ENCODE data around the gene ASB2.

Gene ASB2

DNA sequence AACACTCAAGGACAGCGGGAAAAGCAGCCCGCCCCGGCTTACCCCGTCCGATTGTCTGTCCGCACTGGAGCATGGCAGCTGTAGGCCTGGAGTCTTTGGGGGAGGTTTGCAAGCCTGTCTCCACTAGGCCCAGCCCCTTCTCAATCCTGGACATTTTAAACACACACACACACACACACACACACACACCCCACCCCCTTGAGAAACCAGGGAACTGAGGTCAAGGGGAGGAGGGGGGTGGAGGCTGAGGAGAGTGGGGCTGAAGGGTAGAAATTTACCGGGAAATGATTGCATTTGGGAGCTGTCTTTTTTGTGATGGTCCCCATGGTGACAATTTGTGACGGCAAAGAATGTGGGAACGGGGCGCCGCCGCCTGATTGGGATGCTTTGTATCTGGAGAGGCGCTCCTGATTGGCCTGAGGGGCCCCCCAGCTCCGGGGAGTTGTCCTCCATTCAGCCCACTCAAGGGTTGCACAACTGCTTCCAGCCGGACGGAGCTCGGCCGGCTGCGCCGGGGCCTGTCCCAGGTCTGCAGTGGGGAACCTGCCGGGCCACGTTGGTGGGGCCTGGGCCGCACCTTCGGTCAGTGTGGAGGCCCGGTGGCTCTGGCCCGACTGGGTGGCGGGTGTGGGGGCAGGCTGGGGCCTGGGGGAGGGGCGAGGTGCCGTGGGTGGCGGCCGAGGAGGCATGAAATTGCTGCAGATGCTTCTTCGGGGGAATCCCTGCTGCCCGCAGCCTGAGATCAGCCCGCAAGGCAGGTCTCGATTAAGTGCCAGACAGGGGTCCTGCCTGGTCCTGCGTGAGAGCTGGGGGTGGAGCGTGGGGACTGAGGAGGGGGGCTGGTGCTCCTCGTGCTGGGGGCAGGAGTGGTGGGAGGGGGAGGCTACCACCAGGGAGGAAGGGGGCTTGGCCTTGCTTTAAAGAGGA, 49.2 kb downstream of the ASB2 start, which contains the start of gene FAM181A:
Gene FAM181A, plus strand, starts transcription at position 472 of the 927 bp plus-strand sequence. CDS start 942 bp downstream, outside the sequence.
- no peaks in the 10 kb centered on the region for H3K4me1 ChIP-seq
- no peak for TF ChIP-seq CTCF (IDR thresholded peaks at IDR 0.05; ENCODE audit: low read depth, low read length)
- H3K4me3 ChIP-seq (ENCODE audit: low read depth, low read length) = no peak within 1 kb of the TSS
- no peaks in the 10 kb centered on the region for H3K27me3 ChIP-seq
- H3K9me3 ChIP-seq = no peaks in the 10 kb centered on the region
- DNase-seq = no peak
- H3K36me3 ChIP-seq = no peaks in the 10 kb centered on the region

DNA sequence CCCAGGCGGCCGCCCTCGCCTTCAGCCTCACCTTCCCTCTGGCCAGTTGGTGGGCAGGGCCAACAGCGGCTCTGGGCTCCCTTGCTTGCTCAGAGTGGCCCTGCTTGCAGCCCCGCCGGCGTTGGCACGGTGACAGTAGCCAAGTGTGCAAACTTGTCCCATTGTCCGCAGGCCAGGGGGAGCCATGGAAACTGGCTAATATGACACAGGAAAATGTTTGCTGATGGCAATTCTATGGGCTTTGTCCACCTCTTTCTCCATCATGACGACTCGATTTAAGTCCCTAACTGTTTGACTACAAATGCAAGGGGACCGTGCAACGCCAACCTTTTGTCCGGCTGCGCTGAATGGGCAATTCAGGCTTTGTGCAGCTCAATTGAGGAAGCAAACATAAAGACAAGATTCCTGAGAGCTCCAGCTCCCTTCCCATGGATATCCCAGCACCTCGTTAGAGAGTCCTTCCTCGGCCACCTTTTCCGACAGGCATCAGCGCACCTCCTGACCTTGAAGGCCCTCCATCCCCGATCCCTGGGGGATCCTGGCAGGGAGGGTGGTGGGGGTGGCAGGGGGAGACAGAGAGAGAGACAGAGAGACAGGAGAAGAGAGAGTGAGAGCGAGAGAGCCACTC, 50.0 kb downstream of the ASB2 start:
- no peaks in the 10 kb centered on the region for H3K9me3 ChIP-seq
- no peak for DNase-seq
- no peak overlapping the region for H3K4me3 ChIP-seq (ENCODE audit: low read depth, low read length)
- H3K27me3 ChIP-seq = no peaks in the 10 kb centered on the region
- no peak for TF ChIP-seq CTCF (IDR thresholded peaks at IDR 0.05; ENCODE audit: low read depth, low read length)
- H3K36me3 ChIP-seq = no peaks in the 10 kb centered on the region
- H3K4me1 ChIP-seq = no peaks in the 10 kb centered on the region

DNA sequence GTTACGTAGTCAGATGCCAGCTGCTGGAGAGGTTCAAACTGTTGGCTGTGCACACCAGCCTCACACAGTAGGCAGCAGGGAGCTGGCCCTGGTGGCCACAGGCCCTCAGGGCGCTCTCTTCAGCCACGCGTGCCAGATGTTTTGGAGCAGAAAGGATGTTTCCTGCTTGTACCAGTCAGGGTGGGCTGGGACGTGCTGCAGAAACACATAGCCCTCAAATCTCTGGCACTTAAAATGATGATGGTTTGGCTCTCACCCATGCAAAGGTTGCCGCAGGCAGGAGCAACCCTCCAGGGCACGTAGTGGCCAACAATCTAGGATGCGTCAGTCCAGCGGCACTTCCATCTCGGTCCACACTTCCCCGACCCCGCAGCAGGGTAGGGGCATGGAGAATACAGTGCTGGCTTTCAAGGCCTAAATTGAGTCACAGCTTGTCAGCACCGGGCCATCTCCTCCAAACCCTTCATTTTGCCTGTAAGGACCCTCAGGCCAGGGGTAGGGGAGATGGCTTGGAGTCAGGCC, 50.9 kb downstream of the ASB2 start:
- TF ChIP-seq CTCF (IDR thresholded peaks at IDR 0.05; ENCODE audit: low read depth, low read length) = no peak

GRCh38 chr14:93924592-93925355, 51.6 kb downstream of the ASB2 start:
- H3K9me3 ChIP-seq = no peaks in the 10 kb centered on the region
- no peaks in the 10 kb centered on the region for H3K36me3 ChIP-seq
- no peak for TF ChIP-seq CTCF (IDR thresholded peaks at IDR 0.05; ENCODE audit: low read depth, low read length)
- no peak for DNase-seq
- no peaks in the 10 kb centered on the region for H3K27me3 ChIP-seq
- no peak overlapping the region for H3K4me3 ChIP-seq (ENCODE audit: low read depth, low read length)
- H3K4me1 ChIP-seq = no peaks in the 10 kb centered on the region

More for the DNA sequence above, 50.9 kb downstream of the ASB2 start:
- DNase-seq = no peak
- H3K9me3 ChIP-seq = no peaks in the 10 kb centered on the region
- no peaks in the 10 kb centered on the region for H3K27me3 ChIP-seq
- H3K4me3 ChIP-seq (ENCODE audit: low read depth, low read length) = no peak overlapping the region
- no peaks in the 10 kb centered on the region for H3K36me3 ChIP-seq
- no peaks in the 10 kb centered on the region for H3K4me1 ChIP-seq

DNA sequence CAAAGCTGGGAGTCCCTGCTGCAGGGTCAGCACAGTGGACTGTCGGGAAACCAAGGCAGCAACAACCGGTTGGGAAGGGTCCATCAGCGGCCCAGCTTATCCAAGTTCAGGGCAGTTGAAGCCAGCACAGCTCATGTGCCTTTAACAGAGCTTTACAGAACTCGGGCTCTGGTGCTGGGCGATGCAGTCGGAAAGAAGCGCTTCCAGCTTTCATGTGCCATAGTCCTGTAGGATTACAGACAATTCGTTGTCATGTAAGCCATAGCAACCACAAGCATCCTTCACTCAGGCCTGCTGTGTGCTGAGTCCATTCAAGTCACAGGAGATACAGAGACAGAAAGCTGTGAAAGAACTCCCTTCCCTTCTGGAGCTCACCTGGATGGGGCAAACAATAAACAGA, 52.7 kb downstream of the ASB2 start:
- no peak for DNase-seq

More for the DNA sequence above, 52.7 kb downstream of the ASB2 start:
- Histone ChIP-seq H3K9me3 (no peaks in the 10 kb centered on the region), H3K4me3 (ENCODE audit: low read depth, low read length) (no peak overlapping the region), H3K27me3 (no peaks in the 10 kb centered on the region), H3K36me3 (no peaks in the 10 kb centered on the region), H3K4me1 (no peaks in the 10 kb centered on the region)
- TF ChIP-seq CTCF (IDR thresholded peaks at IDR 0.05; ENCODE audit: low read depth, low read length) = no peak
